Hepatocyte (in vitro differentiated cells): ENCODE results near the gene CFAP54.

ENCODE experiments used
- CTCF ChIP-seq: fragments of 200-600 bp; sonication (generic); IDR thresholded peaks from 2 replicates; pipeline ENCODE4 v1.5.1; 2016; ENCODE audit warnings: antibody characterized with exemption, mild to moderate bottlenecking; ENCODE audit not compliant: poor library complexity
- EZH2 ChIP-seq: fragments of 200-600 bp; sonication (generic); IDR thresholded peaks from 2 replicates; pipeline ENCODE4 v1.6.1; 2016; ENCODE audit warnings: antibody characterized with exemption, mild to moderate bottlenecking, borderline replicate concordance
- EZH2phosphoT487 ChIP-seq: fragments of 200-600 bp; sonication (generic); IDR thresholded peaks from one replicate; pipeline ENCODE4 v1.6.1; 2018; ENCODE audit warnings: antibody characterized with exemption, mild to moderate bottlenecking, low read depth, moderate library complexity; ENCODE audit not compliant: unreplicated experiment, severe bottlenecking

GRCh38 chr12:96872961-96873360 lies 383.6 kb downstream of the CFAP54 start:
- TF ChIP-seq EZH2 (no peak), CTCF (no peak), EZH2phosphoT487 (no peak)
